Parathyroid adenoma (tissue), 2 donors: ENCODE data around the gene SPACA4.

Source experiments
- H2AFZ ChIP-seq: fragments of 300-600 bp; sonication (generic); one replicate; pipeline ENCODE4 v1.7.0; 2017; ENCODE audit warnings: antibody characterized with exemption, mild to moderate bottlenecking
- H3K27ac ChIP-seq: fragments of 300-600 bp; sonication (generic); one replicate; pipeline ENCODE4 v1.7.0; 2017
- H3K27me3 ChIP-seq: fragments of 300-600 bp; sonication (generic); one replicate; pipeline ENCODE4 v1.7.0; 2017; ENCODE audit warnings: low read length; ENCODE audit not compliant: control insufficient read depth, insufficient read depth
- H3K36me3 ChIP-seq: fragments of 300-600 bp; sonication (generic); one replicate; pipeline ENCODE4 v1.7.0; 2017; ENCODE audit warnings: low read length; ENCODE audit not compliant: control insufficient read depth, insufficient read depth
- H3K4me1 ChIP-seq: fragments of 300-600 bp; sonication (generic); one replicate; pipeline ENCODE4 v1.7.0; 2017; ENCODE audit warnings: control low read depth
- H3K4me2 ChIP-seq: fragments of 300-600 bp; sonication (generic); one replicate; pipeline ENCODE4 v1.7.0; 2017; ENCODE audit warnings: low read length
- H3K4me3 ChIP-seq: fragments of 300-600 bp; sonication (generic); one replicate; pipeline ENCODE4 v1.7.0; 2017; ENCODE audit warnings: low read depth, low read length
- H3K79me2 ChIP-seq: fragments of 300-600 bp; sonication (generic); one replicate; pipeline ENCODE4 v1.7.0; 2017; ENCODE audit warnings: control low read depth
- H3K9ac ChIP-seq: fragments of 300-600 bp; sonication (generic); one replicate; pipeline ENCODE4 v1.7.0; 2017; ENCODE audit warnings: mild to moderate bottlenecking
- H3K9me3 ChIP-seq: fragments of 300-600 bp; sonication (generic); one replicate; pipeline ENCODE4 v1.7.0; 2017; ENCODE audit warnings: low read length; ENCODE audit not compliant: control insufficient read depth
- TF ChIP-seq, protein P1 (sequence below): fragments of 300-600 bp; sonication (generic); IDR thresholded peaks from one replicate; pipeline ENCODE4 v1.7.0; 2017; ENCODE audit warnings: antibody characterized with exemption, mild to moderate bottlenecking
- donor health status: primary hyperparathyroidism.

Gene SPACA4

DNA sequence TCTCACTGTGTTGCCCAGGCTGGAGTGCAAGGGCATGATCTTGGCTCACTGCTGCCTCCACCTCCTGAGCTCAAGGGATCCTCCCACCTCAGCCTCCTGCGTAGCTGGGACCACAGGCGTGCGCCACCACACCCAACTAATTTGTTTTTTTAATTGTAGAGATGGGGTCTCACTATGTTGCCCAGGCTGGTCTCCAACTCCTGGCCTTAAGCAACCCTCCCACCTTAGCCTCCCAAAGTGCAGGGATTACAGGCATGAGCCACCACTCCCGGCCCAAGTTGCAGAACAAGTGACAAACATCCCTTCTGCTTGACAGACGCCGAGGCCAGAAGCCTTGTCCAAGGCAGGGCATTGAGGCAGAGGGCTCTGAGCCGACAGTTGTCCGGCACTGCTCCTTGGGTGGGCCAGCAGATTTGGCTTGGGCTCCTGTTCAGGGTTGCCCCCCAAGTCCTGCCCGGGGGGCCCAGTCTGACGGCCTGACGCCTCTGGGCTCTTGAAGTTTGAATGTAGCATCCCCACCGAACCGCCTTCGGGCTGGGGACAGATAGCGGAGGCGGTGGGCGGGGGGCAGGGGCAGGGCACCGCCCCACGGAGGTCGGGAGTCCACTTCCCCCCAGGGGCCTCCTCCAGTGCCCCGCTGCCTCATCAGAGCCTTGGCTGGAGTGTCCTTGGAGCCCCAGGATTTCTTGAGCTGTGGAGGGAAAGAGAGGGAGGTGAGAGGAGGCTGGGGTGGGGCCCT is 5.7 kb upstream of the SPACA4 start:
- no peak overlapping the region for H3K9ac ChIP-seq
- no peaks in the 10 kb centered on the region for H3K36me3 ChIP-seq
- H3K27ac ChIP-seq = no peak overlapping the region
- H3K9me3 ChIP-seq = no peaks in the 10 kb centered on the region
- H3K4me2 ChIP-seq = no peak overlapping the region
- no peaks in the 10 kb centered on the region for H3K27me3 ChIP-seq
- no peak overlapping the region for H3K4me3 ChIP-seq
- H2AFZ ChIP-seq = no peak overlapping the region
- TF ChIP-seq, protein P1, sequence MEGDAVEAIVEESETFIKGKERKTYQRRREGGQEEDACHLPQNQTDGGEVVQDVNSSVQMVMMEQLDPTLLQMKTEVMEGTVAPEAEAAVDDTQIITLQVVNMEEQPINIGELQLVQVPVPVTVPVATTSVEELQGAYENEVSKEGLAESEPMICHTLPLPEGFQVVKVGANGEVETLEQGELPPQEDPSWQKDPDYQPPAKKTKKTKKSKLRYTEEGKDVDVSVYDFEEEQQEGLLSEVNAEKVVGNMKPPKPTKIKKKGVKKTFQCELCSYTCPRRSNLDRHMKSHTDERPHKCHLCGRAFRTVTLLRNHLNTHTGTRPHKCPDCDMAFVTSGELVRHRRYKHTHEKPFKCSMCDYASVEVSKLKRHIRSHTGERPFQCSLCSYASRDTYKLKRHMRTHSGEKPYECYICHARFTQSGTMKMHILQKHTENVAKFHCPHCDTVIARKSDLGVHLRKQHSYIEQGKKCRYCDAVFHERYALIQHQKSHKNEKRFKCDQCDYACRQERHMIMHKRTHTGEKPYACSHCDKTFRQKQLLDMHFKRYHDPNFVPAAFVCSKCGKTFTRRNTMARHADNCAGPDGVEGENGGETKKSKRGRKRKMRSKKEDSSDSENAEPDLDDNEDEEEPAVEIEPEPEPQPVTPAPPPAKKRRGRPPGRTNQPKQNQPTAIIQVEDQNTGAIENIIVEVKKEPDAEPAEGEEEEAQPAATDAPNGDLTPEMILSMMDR = no peak
- H3K79me2 ChIP-seq = no peaks in the 10 kb centered on the region
- no peaks in the 10 kb centered on the region for H3K4me1 ChIP-seq

DNA sequence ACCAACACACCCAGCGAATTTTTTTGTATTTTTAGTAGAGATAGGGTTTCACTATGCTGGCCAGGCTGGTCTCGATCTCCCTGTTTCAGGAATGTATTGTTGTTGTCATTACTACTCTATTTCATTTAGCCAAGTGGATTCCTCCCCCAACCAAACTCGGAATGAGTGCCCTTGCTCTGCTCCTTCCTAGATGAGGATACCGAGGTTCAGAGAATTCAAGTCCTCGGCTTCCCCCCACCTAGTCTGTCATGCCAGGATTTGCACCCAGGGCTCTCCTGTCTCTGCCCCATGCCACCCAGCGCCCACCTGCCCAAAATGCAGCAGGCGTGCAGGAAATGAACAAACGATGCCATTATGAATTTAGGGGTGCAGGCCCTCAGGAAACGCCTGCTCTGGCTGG is 3.5 kb upstream of the SPACA4 start:
- Histone ChIP-seq H3K79me2 (no peaks in the 10 kb centered on the region), H2AFZ (no peak overlapping the region), H3K4me3 (no peak overlapping the region), H3K4me2 (no peak overlapping the region), H3K27me3 (no peaks in the 10 kb centered on the region), H3K36me3 (no peaks in the 10 kb centered on the region), H3K4me1 (no peaks in the 10 kb centered on the region), H3K27ac (no peak overlapping the region), H3K9ac (no peak overlapping the region), H3K9me3 (no peaks in the 10 kb centered on the region)
- TF ChIP-seq, protein P1 = no peak

DNA sequence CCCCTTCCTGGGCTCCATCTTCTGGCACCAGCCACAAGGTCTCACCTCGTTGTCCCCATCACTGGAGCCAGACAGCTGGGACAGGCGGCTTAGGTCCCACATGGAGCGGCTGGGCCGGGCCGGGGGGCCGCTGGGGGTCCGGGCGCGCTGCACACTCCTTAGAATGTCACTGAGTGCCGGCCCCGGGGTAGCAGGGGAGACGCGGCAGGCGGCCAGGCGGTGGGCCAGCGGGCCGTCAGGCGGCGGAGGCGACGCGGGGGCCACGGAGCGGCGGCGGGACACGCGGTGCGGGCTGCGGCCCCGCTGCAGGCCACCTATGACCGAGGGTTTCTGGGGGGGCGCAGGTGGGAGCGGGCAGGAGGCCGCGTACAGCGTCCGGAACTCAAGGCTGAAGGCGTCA is 3.1 kb upstream of the SPACA4 start:
- no peak overlapping the region for H3K4me3 ChIP-seq
- H3K79me2 ChIP-seq = no peaks in the 10 kb centered on the region
- no peak overlapping the region for H2AFZ ChIP-seq
- H3K27me3 ChIP-seq = no peaks in the 10 kb centered on the region
- TF ChIP-seq, protein P1 = no peak
- H3K4me2 ChIP-seq = no peak overlapping the region
- no peak overlapping the region for H3K9ac ChIP-seq
- no peaks in the 10 kb centered on the region for H3K9me3 ChIP-seq
- no peaks in the 10 kb centered on the region for H3K4me1 ChIP-seq
- H3K36me3 ChIP-seq = no peaks in the 10 kb centered on the region
- no peak overlapping the region for H3K27ac ChIP-seq

DNA sequence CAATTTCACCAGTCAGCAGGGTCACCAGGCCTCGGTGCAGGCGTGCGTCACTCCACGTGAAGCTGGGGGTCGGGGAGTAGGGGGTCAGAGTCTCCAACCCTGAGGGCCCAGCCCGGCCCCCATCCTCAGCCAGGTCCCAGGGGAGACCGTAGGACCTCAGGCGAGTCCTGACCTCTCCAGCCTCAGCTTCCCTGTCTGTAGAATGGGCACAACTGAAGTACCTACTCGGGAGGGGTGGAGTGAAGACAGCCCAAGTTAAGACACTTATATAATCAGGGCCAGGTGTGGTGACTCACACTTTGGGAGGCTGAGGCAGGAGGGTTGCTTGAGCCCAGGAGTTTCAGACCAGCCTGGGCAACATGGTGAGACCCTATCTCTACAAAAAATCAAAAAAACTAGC is 2.7 kb upstream of the SPACA4 start:
- Histone ChIP-seq H3K9me3 (no peaks in the 10 kb centered on the region), H3K36me3 (no peaks in the 10 kb centered on the region), H3K27me3 (no peaks in the 10 kb centered on the region), H3K27ac (no peak overlapping the region), H3K79me2 (no peaks in the 10 kb centered on the region), H3K4me2 (no peak overlapping the region), H3K4me3 (no peak overlapping the region), H2AFZ (no peak overlapping the region), H3K9ac (no peak overlapping the region), H3K4me1 (no peaks in the 10 kb centered on the region)
- TF ChIP-seq, protein P1 = no peak

DNA sequence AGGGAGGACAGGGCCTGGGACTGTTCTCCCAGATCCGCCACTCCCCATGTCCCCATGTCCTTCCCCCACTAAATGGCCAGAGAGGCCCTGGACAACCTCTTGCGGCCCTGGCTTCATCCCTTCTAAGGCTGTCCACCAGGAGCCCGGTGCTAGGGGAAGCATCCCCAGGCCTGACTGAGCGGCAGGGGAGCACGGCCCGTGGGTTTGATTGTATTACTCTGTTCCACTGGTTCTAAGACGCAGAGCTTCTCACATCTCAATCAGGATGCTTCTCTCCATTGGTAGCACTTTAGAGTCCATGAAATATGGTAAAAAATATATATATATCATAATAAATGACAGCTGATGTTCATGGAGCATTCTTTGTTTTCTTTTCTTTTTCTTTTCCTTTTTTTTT is 815 bp downstream of the SPACA4 start:
- Histone ChIP-seq H3K27ac (no peak overlapping the region), H3K4me3 (no peak overlapping the region), H3K36me3 (no peaks in the 10 kb centered on the region), H3K27me3 (no peaks in the 10 kb centered on the region), H2AFZ (no peak overlapping the region), H3K79me2 (no peaks in the 10 kb centered on the region), H3K4me2 (no peak overlapping the region), H3K9me3 (no peaks in the 10 kb centered on the region), H3K9ac (no peak overlapping the region), H3K4me1 (no peaks in the 10 kb centered on the region)
- TF ChIP-seq, protein P1 = no peak
